GM12892 (cell line): ENCODE data around the gene TLE2.
A peak's percentile ranks its signal among the peaks of the same experiment; 100 is the strongest.
"Not testable (repeated sequence)": the region's sequence is repeated elsewhere in the genome, so short reads cannot be mapped to it uniquely, and the experiment has no call there.

ENCODE experiments used
- DNase-seq: peaks from one replicate; pipeline ENCODE4 v3.0.0; 2011; ENCODE audit not compliant: insufficient read length
- FAIRE-seq: peaks from 2 replicates; lab custom pipeline; 2011; peaks lifted over from hg19 to GRCh38; lab: Jason Lieb, UNC
- POLR2A ChIP-seq: IDR thresholded peaks from 2 replicates; pipeline ENCODE4 v1.6.1; 2011; ENCODE audit warnings: low read depth, low read length, control low read depth
- POLR2AphosphoS5 ChIP-seq: IDR thresholded peaks from 2 replicates; pipeline ENCODE4 v1.6.1; 2011; ENCODE audit warnings: low read depth, low read length, control low read depth
- TAF1 ChIP-seq: IDR thresholded peaks from 2 replicates; pipeline ENCODE4 v1.6.1; 2011; ENCODE audit warnings: low read depth, mild to moderate bottlenecking, control low read depth, low read length, borderline replicate concordance

The TLE2 gene

GRCh38 chr19:2974342-2975041 is 54.6 kb downstream of the TLE2 start:
- DNase-seq (no peak), FAIRE-seq (no peak)
- TF ChIP-seq POLR2A, result no peak
- TF ChIP-seq POLR2AphosphoS5, result no peak

- DNase-seq, result no peak
- FAIRE-seq, result no peak
- TF ChIP-seq TAF1, result no peak
- TF ChIP-seq POLR2AphosphoS5, result no peak
- no peak for TF ChIP-seq POLR2A
Measured at GRCh38 chr19:2973229-2973628, 55.9 kb downstream of the TLE2 start.

- TF ChIP-seq POLR2AphosphoS5 (no peak), POLR2A (no peak), TAF1 (no peak)
- no peak for FAIRE-seq
- no peak for DNase-seq
Measured at GRCh38 chr19:2970201-2970835, 58.8 kb downstream of the TLE2 start.

GRCh38 chr19:2969104-2969504 is 60.0 kb downstream of the TLE2 start:
- DNase-seq (no peak), FAIRE-seq (no peak)
- TF ChIP-seq TAF1, result no peak

GRCh38 chr19:2967972-2968371 is 61.1 kb downstream of the TLE2 start:
- TF ChIP-seq TAF1 (no peak), POLR2AphosphoS5 (no peak), POLR2A (no peak)
- FAIRE-seq, result no peak
- no peak for DNase-seq

- FAIRE-seq (no peak), DNase-seq (no peak)
- TF ChIP-seq TAF1 (no peak), POLR2AphosphoS5 (no peak), POLR2A (no peak)
Measured at GRCh38 chr19:2964874-2965273, 64.2 kb downstream of the TLE2 start.

GRCh38 chr19:2963631-2964030 is 65.4 kb downstream of the TLE2 start:
- not testable (repeated sequence) for FAIRE-seq, DNase-seq

GRCh38 chr19:2963122-2963521 is 66.0 kb downstream of the TLE2 start:
- DNase-seq (no peak), FAIRE-seq (no peak)
- TF ChIP-seq TAF1 (no peak), POLR2AphosphoS5 (no peak)

GRCh38 chr19:2962018-2962670 is 66.9 kb downstream of the TLE2 start:
- TF ChIP-seq POLR2A, result no peak
- peak; percentile 55 for DNase-seq
- FAIRE-seq, result peak; percentile 90

GRCh38 chr19:2960120-2960519 is 69.0 kb downstream of the TLE2 start:
- no peak for DNase-seq
- FAIRE-seq, result no peak
- no peak for TF ChIP-seq POLR2A

- FAIRE-seq (no peak), DNase-seq (no peak)
- TF ChIP-seq TAF1, result no peak
- no peak for TF ChIP-seq POLR2A
- TF ChIP-seq POLR2AphosphoS5, result no peak
Measured at GRCh38 chr19:2957160-2957559, 71.9 kb downstream of the TLE2 start.

- FAIRE-seq, result no peak
- no peak for DNase-seq
- no peak for TF ChIP-seq POLR2A
- no peak for TF ChIP-seq POLR2AphosphoS5
- no peak for TF ChIP-seq TAF1
Measured at GRCh38 chr19:2952953-2953481, 76.1 kb downstream of the TLE2 start.

- TF ChIP-seq POLR2AphosphoS5 (peak; percentile 94), POLR2A (peak; percentile 96), TAF1 (peak; percentile 98)
- DNase-seq (peak; percentile 98), FAIRE-seq (peak; percentile 100)
Measured at GRCh38 chr19:2950286-2951124, 78.6 kb downstream of the TLE2 start.

GRCh38 chr19:2949939-2950285 is 79.2 kb downstream of the TLE2 start:
- FAIRE-seq (peak; percentile 27), DNase-seq (no peak)
- TF ChIP-seq POLR2AphosphoS5, result no peak
